ENCODE measurements around the gene SLC37A1.

DNA sequence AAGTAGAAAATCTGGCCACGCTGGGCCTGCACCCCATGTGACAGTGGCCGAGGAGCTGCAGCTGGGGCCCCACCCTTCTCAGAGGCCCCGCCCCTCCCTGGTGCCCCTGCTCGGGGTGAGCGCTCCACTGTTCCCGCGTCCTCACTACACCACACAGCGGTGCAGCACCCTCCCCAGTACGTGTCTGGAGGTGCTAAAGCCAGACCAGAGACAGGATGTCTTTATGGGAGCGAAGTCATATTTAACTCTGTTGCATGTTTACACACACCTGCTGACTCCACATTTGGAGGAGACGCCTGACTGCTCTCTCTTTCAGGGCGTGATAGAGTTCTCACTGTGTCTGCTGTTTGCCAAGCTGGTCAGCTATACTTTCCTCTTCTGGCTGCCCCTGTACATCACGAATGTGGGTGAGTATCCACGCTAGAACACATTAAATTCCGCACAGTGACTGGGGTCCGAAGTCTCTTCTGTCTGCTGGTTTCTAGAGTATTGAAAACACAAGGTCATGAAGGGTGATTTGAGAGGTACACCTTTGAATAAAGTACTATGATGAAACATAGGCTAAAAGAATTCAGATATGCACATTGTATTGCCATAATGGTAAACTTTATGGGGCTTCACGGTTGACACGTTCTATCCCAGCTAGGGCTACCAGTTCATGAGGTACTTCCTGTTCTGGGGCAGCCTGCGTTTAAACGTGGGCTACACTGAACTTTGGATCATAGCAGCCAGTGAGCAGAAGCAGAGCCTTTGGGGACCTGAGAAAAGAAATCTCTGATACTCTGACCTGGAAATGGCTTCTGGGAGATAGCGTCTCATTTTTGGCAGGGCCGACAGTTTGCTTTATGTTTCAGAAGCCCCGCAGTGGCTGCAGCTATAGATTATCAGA lies 48.4 kb downstream of the SLC37A1 start:
- TF ChIP-seq, protein P1, sequence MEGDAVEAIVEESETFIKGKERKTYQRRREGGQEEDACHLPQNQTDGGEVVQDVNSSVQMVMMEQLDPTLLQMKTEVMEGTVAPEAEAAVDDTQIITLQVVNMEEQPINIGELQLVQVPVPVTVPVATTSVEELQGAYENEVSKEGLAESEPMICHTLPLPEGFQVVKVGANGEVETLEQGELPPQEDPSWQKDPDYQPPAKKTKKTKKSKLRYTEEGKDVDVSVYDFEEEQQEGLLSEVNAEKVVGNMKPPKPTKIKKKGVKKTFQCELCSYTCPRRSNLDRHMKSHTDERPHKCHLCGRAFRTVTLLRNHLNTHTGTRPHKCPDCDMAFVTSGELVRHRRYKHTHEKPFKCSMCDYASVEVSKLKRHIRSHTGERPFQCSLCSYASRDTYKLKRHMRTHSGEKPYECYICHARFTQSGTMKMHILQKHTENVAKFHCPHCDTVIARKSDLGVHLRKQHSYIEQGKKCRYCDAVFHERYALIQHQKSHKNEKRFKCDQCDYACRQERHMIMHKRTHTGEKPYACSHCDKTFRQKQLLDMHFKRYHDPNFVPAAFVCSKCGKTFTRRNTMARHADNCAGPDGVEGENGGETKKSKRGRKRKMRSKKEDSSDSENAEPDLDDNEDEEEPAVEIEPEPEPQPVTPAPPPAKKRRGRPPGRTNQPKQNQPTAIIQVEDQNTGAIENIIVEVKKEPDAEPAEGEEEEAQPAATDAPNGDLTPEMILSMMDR (IDR thresholded peaks at IDR 0.05), result no peak
- no peak for TF ChIP-seq POLR2A (IDR thresholded peaks at IDR 0.05)
